Measurements from ENCODE around the gene OXSR1.
"Not testable (repeated sequence)": the region's sequence is repeated elsewhere in the genome, so short reads cannot be mapped to it uniquely, and the experiment has no call there.

The OXSR1 gene

GRCh38 chr3:38276081-38276916, 111.0 kb downstream of the OXSR1 start:
- DNase-seq = no peak

GRCh38 chr3:38276917-38277630, 111.7 kb downstream of the OXSR1 start:
- DNase-seq = no peak

- DNase-seq = no peak
These were observed 113.5 kb downstream of the OXSR1 start for GRCh38 chr3:38278841-38279240.

- no peak for DNase-seq
These were observed 116.8 kb downstream of the OXSR1 start, which contains the start of gene SLC22A14 for GRCh38 chr3:38281895-38282686. Gene SLC22A14, plus strand, starts transcription at chr3:38282294. Its CDS starts 23,733 bp downstream, at chr3:38306027.

- DNase-seq = no peak
These were observed 118.7 kb downstream of the OXSR1 start for GRCh38 chr3:38283810-38284755.

- no peak for DNase-seq
These were observed 119.4 kb downstream of the OXSR1 start for GRCh38 chr3:38284756-38285150.

GRCh38 chr3:38289286-38290217, 124.2 kb downstream of the OXSR1 start:
- DNase-seq = not testable (repeated sequence)

- DNase-seq = not testable (repeated sequence)
These were observed 131.7 kb downstream of the OXSR1 start for GRCh38 chr3:38297053-38297452.

GRCh38 chr3:38297537-38297936, 132.2 kb downstream of the OXSR1 start:
- DNase-seq = no peak

GRCh38 chr3:38297947-38298711, 132.8 kb downstream of the OXSR1 start:
- no peak for DNase-seq
